GM15510 (cell line): ENCODE results near the gene SHOC1.

ENCODE experiments used
- POLR2A ChIP-seq: IDR thresholded peaks from 3 replicates; pipeline ENCODE4 v1.6.1; 2011; ENCODE audit warnings: borderline replicate concordance; ENCODE audit not compliant: insufficient read length; ENCODE audit errors: extremely low read depth

The SHOC1 gene

DNA sequence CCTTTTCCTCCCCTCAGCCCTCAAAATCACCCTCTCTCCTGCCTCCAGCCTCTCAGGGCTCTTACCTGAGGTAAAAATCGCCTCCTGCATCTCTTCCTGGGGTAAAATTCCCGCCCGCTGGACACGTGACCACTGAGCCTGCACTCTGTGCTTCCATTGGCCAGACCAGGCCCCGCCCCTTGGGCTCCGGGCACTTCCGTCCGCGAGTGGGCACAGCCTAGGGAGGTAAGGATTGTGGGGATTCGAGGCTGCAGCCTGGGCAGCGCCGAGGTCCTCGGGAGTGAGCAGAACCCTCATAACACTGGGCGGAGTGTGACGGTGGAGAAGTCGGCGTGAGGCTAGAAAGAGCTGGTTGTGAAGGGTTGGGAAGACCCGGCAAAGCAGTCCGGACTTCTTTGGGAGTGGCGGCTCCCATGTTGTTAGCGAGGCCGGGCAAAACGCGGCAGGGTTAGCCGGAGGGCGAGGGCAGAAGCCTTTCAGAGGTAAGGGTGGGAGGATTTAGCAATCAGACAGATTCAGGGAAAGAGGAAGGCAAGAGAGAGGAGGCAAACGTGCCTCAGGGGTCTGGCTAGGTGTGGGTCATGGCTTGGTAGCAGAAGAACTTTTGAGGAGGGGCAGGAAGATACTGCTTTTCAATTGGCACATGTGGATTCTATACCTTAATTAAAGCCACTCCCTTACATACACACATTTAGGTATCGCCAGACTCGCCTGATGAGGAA is at the start of gene SHOC1:
Gene SHOC1 (minus strand): TSS at position 103 of the 722 bp plus-strand sequence. CDS start 3,519 bp downstream, outside the sequence.
- TF ChIP-seq POLR2A = no peak

DNA sequence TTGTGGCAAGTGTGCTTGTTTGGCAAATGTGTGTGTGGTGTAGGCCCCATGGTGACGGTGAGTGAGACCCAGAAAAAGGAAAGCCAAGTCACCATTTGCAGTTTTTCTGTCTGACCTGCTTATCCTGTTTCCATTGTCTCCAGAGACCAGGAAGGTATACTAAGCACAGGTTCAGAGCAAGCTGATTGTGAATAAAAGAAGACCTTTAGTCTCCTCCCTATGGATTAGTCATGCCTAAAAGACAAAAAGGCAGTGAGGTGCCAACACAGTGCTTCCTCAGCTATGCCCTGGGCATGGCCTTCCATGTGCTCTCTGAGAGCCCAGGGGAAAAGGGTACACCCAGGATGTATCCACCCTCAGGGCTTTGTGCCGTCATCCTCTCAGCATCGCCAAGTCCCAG is 49.2 kb upstream of the SHOC1 start:
- TF ChIP-seq POLR2A = no peak

DNA sequence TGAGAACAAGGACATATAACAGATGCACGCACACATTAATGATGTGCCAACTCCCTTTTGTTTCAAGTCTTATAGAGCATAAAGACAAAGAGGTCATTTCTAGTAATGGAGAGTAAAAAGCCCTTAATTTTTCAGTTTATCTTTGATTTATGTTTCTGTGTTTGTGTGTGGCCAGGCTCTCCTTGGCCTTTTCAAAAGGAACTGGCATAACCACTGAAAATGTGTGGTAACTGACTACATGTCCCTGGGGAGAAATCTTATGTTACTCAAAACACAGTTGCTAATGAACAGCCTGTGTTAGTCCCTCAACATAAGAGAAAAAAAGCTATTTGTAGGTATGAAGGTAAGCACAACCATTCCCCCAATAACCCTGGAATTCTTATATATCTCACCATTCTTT is 47.6 kb upstream of the SHOC1 start:
- no peak for TF ChIP-seq POLR2A

DNA sequence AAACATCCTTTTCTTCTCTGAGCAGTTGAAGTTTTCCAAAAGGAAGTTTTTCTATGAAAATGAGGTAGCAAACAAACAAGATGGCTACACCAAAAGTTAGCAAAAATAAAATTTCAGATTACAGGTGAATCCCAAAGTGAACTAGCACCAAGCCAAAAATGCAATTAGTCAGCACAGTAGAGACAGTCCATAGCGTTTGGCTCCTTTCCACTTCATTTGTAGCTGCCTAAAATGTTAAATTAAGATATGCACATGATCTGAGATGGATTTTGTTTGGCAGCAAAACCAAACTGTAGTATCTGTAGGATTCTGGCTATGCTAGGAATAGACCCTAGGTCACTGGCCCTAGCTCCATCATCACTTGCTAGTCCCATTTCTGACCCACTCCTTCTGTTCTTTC is 45.7 kb upstream of the SHOC1 start:
- TF ChIP-seq POLR2A = no peak

DNA sequence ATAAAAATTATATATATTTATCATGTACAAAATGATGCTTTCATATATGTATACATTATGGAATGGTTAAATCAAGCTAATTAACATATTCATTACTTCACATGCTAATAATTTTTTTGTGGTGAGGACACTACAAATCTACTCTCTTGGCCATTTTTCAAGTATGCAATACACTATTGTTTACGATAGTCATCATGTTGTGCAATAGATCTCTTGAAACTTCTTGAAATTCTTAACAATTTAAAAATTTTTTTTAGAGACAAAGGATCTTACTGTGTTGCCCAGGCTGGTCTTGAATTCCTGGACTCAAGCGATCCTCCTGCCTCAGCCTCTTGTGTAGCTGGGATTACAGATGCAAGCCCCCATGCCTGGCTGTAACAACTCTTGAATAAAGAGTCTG is 45.2 kb upstream of the SHOC1 start:
- no peak for TF ChIP-seq POLR2A

DNA sequence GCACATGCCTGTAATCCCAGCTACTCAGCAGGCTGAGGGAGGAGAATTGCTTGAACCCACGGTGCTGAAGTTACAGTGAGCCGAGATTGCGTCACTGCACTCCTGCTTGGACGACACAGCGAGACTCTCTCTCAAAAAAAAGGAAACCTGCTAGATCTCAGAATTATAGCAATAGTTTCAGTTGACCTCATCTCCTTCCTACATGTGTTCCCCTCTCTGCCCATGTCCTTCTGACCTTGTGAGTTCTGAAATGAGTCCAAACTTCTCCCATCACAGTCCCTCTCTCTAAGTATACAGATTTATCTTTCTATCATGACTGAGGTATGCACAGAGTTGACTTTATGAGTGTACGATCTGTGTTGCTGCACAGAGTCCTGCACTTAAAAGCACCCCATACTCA is 44.6 kb upstream of the SHOC1 start:
- TF ChIP-seq POLR2A = no peak

DNA sequence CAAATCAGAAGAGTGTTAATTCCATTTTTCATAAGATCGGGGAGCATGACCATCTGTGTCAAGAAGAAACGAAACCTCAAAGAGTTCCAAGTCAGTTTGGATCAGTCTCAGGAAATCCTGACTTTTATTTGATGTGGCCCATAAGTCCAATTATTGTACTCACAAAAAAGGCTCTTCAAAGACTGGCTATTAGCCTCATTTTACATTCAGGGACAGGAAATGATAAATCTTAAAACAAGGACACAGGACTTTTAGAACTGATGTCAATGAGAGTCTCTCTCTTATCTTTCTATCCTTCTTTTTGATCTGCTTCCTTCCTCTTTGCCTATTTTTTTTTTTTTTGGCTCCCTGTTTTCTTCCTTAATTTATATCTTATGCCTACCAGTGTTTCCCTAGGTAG is 43.7 kb upstream of the SHOC1 start:
- TF ChIP-seq POLR2A = no peak

DNA sequence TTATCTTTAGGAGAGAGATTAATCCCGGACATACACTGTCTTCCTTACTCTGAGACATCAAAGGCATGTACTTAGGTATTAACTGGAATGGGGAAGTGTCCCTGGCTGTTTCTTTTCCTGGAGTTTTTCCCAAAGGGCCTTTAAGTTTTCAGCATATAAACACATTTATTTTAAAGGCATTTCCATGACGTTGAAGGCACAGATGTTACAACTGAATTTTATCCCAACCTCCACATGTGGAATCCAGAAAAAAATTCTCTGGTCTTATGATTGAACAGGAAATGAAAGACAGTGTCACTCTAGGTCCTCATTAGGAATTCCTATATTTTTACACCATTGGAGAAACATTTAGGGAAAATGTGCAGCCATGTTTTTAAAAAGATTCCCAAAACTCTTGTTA is 41.6 kb upstream of the SHOC1 start:
- no peak for TF ChIP-seq POLR2A

DNA sequence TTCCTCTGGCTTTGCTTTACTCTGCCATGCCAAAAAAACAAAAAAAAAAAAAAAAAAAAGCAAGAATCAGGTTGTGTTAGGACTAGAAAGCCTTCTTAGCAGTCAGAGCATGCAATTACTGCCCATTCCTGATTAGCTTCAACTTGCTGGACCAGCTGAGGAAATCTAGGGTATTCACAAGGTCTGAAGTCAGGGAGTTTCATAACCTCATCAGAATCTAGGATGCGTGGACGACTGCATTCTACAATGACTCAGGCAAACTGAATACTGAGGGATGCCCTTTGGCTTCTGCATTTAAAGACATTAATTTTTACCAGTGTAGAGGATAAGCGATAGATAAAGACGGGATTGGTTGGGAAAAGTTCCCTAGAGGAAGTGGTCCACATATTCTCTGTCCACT is 39.2 kb upstream of the SHOC1 start:
- TF ChIP-seq POLR2A = no peak

DNA sequence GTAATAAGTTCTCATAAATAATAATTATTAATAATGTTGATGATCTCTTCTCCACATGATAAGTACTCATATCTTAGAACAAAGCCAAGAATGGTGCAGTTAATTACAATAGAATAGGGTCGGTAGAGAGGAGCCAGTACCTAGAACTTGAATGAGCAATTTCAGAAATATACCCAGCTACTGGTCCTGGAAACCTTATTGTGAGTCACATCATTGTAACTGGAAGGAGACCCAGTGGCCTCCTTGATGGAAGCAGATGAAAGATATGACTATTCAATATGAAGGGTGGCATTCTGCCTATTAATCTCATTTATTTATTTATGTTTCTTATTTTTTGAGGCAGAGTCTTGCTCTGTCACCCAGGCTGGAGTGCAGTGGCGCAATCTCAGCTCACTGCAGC is 37.7 kb upstream of the SHOC1 start:
- TF ChIP-seq POLR2A = no peak

DNA sequence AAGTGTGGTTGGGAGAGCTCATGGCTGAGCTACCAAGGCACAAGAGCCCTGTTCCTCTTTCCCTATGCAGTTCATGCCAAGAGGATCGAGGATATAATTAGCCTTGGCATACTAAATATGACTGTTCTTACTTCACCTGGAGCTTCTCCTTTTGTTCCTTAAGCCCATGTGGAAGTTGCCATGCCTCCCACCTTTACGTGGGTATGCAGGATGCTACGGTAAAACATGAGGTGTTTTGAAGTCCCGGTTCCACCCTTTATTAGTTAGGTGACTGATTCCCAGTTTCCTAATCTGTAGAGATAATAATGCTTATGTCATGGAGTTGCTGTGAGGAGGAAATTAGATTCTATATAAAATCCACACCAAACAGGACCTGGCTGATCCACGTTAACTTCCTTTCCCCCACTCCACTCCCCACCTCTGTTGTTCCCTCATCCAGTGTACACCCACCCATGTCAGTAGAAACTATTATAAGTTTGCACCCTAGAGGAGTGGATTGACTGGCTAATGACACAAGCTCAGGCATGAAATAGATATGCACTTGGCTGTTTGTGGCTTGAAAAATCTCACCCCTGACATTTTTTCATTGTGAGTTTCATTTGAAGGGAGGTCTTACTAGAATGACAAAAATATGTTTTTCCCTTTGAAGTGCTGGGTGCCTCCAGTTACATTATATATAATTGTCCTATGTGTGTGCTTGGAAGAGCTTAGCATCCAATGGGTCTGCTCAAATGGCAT is 36.8 kb upstream of the SHOC1 start:
- TF ChIP-seq POLR2A = no peak

DNA sequence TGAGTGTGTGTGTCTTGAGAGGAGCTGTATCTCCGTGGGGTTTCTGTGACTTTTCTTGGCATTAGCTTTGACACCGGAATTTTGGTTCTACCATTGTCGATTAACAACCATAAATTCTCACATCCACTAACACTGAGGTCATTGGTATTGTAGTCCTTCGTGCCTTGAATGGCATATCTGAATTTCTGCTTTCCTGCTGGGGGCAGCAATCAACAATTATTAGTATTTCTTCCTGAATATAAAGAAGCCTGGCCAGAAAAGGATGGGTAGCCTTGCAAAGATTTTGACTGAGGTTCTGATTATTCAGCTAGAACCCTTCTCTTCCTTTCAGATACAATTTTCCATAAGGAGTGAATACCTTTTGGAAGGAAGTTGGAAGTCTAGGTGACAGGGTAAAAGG is 33.5 kb upstream of the SHOC1 start:
- TF ChIP-seq POLR2A = no peak

DNA sequence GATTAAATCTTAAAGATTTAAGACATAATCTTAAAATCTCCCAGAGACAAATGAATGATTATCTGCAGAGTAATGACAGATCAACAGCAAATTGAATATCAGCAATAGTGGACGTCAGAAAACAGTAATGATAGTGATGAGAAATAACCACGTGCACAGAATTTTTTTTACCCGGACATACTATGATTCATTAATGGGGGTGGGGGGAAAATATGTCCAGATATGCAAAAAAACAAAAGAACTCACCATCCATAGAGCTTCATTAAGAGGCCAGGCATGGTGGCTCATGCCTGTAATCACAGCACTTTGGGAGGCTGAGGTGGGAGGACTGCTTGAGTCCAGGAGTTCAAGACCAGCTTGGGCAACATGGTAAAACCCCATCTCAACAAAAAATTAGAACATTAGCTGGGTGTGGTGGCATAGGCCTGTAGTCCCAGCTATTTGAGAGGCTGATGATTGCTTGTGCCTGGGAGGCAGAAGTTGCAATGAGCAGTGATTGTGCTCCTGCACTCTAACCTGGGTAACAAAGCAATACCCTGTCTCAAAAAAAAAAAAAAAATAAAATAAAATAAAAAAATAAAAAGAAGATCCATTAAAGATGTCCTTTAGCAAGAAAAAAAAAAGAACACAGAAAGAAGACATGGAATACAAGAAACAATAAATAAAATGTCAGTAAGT is 30.9 kb upstream of the SHOC1 start:
- no peak for TF ChIP-seq POLR2A

DNA sequence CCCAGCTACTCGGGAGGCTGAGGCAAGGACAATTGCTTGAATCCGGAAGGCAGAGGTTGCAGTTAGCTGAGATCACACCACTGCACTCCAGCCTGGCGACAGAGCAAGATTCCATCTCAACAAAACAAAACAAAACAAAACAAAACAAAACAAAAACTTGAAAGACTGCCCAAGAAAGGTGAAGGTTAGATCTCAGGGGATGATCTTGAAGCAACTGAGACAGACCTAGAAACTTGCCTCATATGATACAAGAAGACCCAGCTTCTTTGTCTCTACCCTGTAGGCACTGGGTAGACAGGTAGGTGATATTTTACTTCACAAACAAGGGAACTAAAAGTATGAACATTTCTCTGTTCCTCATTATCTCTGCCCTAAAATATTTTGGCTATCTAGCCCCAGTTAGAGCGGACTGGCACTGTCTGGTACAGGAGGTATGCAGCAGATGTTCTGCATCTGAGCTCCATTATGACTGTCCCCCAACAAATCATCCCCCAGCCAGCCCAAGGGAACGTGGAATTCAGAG is 26.3 kb upstream of the SHOC1 start:
- TF ChIP-seq POLR2A = no peak

DNA sequence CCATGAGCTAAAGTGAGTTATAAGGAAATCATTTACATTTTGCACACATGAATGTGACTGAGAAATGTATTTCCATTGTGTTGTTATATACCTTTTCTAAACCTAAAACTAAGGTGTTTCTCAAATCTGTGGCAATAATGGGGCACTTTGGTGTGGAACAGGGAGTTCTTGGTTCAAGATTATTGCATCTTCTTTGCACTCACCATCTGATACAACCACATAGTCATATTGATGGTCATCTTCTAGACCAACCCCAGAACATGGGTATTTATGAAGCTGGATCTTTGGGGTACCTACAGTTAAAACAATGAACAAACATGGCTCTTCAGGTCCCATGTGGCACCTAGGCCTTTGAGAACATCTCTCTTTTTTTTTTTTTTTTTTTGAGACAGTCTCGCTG is 24.6 kb upstream of the SHOC1 start:
- no peak for TF ChIP-seq POLR2A
